GM12878 (cell line): ENCODE data around the gene TRPC3.

ENCODE experiments used
- MXI1 ChIP-seq: fragments of 150-350 bp; IDR thresholded peaks from 2 replicates; pipeline ENCODE4 v1.6.1; 2011; ENCODE audit warnings: low read depth, mild to moderate bottlenecking, inconsistent platforms, low read length, improper control_type of control experiment
- POLR2AphosphoS5 ChIP-seq: IDR thresholded peaks from 2 replicates; pipeline ENCODE4 v1.6.1; 2011; ENCODE audit warnings: mild to moderate bottlenecking, low read length, inconsistent platforms
- SMC3 ChIP-seq: IDR thresholded peaks from 2 replicates; pipeline ENCODE4 v1.6.1; 2011; ENCODE audit warnings: low read length, improper control_type of control experiment, borderline replicate concordance
- TF ChIP-seq, protein P1 (sequence below), 3 experiments: IDR thresholded peaks in 2 of 3; conservative IDR thresholded peaks in 1 of 3; 2 replicates each; pipeline ENCODE4 v1.5.1; 2011; ENCODE audit warnings: low read depth in 3 of 3, low read length in 3 of 3, mild to moderate bottlenecking in 3 of 3, control low read depth in 2 of 3, moderate library complexity in 2 of 3, inconsistent platforms in 1 of 3, mixed read lengths in 1 of 3; ENCODE audit not compliant: control insufficient read depth in 2 of 3, insufficient read depth in 1 of 3; ENCODE audit errors: extremely low read depth in 1 of 3
- TF ChIP-seq, protein P2 (sequence below): fragments of 450-650 bp; IDR thresholded peaks from 2 replicates; pipeline ENCODE4 v1.6.1; 2018; ENCODE audit warnings: mild to moderate bottlenecking, low read depth, moderate library complexity; ENCODE audit not compliant: partially characterized antibody

- no peak for TF ChIP-seq POLR2AphosphoS5
- TF ChIP-seq, protein P1, sequence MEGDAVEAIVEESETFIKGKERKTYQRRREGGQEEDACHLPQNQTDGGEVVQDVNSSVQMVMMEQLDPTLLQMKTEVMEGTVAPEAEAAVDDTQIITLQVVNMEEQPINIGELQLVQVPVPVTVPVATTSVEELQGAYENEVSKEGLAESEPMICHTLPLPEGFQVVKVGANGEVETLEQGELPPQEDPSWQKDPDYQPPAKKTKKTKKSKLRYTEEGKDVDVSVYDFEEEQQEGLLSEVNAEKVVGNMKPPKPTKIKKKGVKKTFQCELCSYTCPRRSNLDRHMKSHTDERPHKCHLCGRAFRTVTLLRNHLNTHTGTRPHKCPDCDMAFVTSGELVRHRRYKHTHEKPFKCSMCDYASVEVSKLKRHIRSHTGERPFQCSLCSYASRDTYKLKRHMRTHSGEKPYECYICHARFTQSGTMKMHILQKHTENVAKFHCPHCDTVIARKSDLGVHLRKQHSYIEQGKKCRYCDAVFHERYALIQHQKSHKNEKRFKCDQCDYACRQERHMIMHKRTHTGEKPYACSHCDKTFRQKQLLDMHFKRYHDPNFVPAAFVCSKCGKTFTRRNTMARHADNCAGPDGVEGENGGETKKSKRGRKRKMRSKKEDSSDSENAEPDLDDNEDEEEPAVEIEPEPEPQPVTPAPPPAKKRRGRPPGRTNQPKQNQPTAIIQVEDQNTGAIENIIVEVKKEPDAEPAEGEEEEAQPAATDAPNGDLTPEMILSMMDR (IDR thresholded peaks at IDR 0.05 in 2 of 3, conservative IDR thresholded peaks at IDR 0.05 in 1 of 3; ENCODE audit: control insufficient read depth in 2 of 3, extremely low read depth in 1 of 3, insufficient read depth in 1 of 3, low read depth in 3 of 3, low read length in 3 of 3): no peak
- TF ChIP-seq SMC3: no peak
- TF ChIP-seq, protein P2, sequence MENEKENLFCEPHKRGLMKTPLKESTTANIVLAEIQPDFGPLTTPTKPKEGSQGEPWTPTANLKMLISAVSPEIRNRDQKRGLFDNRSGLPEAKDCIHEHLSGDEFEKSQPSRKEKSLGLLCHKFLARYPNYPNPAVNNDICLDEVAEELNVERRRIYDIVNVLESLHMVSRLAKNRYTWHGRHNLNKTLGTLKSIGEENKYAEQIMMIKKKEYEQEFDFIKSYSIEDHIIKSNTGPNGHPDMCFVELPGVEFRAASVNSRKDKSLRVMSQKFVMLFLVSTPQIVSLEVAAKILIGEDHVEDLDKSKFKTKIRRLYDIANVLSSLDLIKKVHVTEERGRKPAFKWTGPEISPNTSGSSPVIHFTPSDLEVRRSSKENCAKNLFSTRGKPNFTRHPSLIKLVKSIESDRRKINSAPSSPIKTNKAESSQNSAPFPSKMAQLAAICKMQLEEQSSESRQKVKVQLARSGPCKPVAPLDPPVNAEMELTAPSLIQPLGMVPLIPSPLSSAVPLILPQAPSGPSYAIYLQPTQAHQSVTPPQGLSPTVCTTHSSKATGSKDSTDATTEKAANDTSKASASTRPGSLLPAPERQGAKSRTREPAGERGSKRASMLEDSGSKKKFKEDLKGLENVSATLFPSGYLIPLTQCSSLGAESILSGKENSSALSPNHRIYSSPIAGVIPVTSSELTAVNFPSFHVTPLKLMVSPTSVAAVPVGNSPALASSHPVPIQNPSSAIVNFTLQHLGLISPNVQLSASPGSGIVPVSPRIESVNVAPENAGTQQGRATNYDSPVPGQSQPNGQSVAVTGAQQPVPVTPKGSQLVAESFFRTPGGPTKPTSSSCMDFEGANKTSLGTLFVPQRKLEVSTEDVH: no peak
- no peak for TF ChIP-seq MXI1
Measured at GRCh38 chr4:121898150-121898549, 53.7 kb downstream of the TRPC3 start.
